Measurements from ENCODE around the gene TRABD2A.

The TRABD2A gene

GRCh38 chr2:84880645-84881521, at the start of gene TRABD2A:
Gene TRABD2A, minus strand, starts transcription at chr2:84881084. Its CDS starts 45 bp downstream, at chr2:84881039.
- peak within 1 kb of the TSS; percentile 80 for H3K4me3 ChIP-seq (ENCODE audit: low read depth, low read length)
- TF ChIP-seq CTCF (IDR thresholded peaks at IDR 0.05; ENCODE audit: low read depth, low read length): no peak

- TF ChIP-seq CTCF (IDR thresholded peaks at IDR 0.05; ENCODE audit: low read depth, low read length): no peak
- H3K4me3 ChIP-seq (ENCODE audit: low read depth, low read length): no peak overlapping the region; the same call in 1 of the 2 replicates
Observed at GRCh38 chr2:84927275-84927627, 46.4 kb upstream of the TRABD2A start.

- peak overlapping the region; percentile 41 for H3K4me3 ChIP-seq (ENCODE audit: low read depth, low read length)
- TF ChIP-seq CTCF (IDR thresholded peaks at IDR 0.05; ENCODE audit: low read depth, low read length): peak; percentile 87
Observed at GRCh38 chr2:84925724-84926376, 45.0 kb upstream of the TRABD2A start.

- TF ChIP-seq CTCF (IDR thresholded peaks at IDR 0.05; ENCODE audit: low read depth, low read length): no peak
- H3K4me3 ChIP-seq (ENCODE audit: low read depth, low read length): no peak overlapping the region
Observed at GRCh38 chr2:84925336-84925723, 44.4 kb upstream of the TRABD2A start.

- TF ChIP-seq CTCF (IDR thresholded peaks at IDR 0.05; ENCODE audit: low read depth, low read length): no peak
- H3K4me3 ChIP-seq (ENCODE audit: low read depth, low read length): no peak overlapping the region
Observed at GRCh38 chr2:84924173-84925106, 43.6 kb upstream of the TRABD2A start.

GRCh38 chr2:84923009-84923408, 42.1 kb upstream of the TRABD2A start:
- TF ChIP-seq CTCF (IDR thresholded peaks at IDR 0.05; ENCODE audit: low read depth, low read length): no peak
- H3K4me3 ChIP-seq (ENCODE audit: low read depth, low read length): no peak overlapping the region
